Kasumi-1 (cell line): ENCODE measurements around the gene RASA2.
"Not testable (repeated sequence)": the region's sequence is repeated elsewhere in the genome, so short reads cannot be mapped to it uniquely, and the experiment has no call there.

ENCODE experiments used
- DNase-seq, 2 experiments: peaks; one replicate each; lab custom pipeline; 2025; lab: John Stamatoyannopoulos, UW

Gene RASA2

GRCh38 chr3:141536017-141536416 is 49.2 kb downstream of the RASA2 start:
- not testable (repeated sequence) for DNase-seq

GRCh38 chr3:141537856-141538255 is 51.0 kb downstream of the RASA2 start:
- DNase-seq: no peak

GRCh38 chr3:141538568-141539240 is 51.9 kb downstream of the RASA2 start:
- no peak for DNase-seq

GRCh38 chr3:141539431-141540187 is 52.8 kb downstream of the RASA2 start:
- no peak for DNase-seq

- DNase-seq: no peak
Observed at GRCh38 chr3:141540531-141540930, 53.7 kb downstream of the RASA2 start.

- no peak for DNase-seq
Observed at GRCh38 chr3:141542202-141542969, 55.6 kb downstream of the RASA2 start.

GRCh38 chr3:141542989-141543388 is 56.2 kb downstream of the RASA2 start:
- no peak for DNase-seq

- peak; percentile 7 to 19 for DNase-seq
Observed at GRCh38 chr3:141544697-141545096, 57.9 kb downstream of the RASA2 start.

GRCh38 chr3:141546081-141546480 is 59.3 kb downstream of the RASA2 start:
- no peak for DNase-seq

GRCh38 chr3:141546586-141546985 is 59.8 kb downstream of the RASA2 start:
- no peak for DNase-seq

GRCh38 chr3:141547791-141548190 is 61.0 kb downstream of the RASA2 start:
- DNase-seq: no peak

- no peak for DNase-seq
Observed at GRCh38 chr3:141550926-141551665, 64.3 kb downstream of the RASA2 start.

- DNase-seq: no peak
Observed at GRCh38 chr3:141552440-141552991, 65.7 kb downstream of the RASA2 start.

GRCh38 chr3:141553055-141553454 is 66.2 kb downstream of the RASA2 start:
- DNase-seq: no peak

- no peak for DNase-seq
Observed at GRCh38 chr3:141556034-141556433, 69.2 kb downstream of the RASA2 start.

GRCh38 chr3:141557961-141558706 is 71.3 kb downstream of the RASA2 start:
- peak; percentile 11 to 28 for DNase-seq

GRCh38 chr3:141561426-141562034 is 74.7 kb downstream of the RASA2 start:
- DNase-seq: peak; percentile 63 to 76

- no peak for DNase-seq
Observed at GRCh38 chr3:141564241-141564640, 77.4 kb downstream of the RASA2 start.

- DNase-seq: no peak
Observed at GRCh38 chr3:141570068-141570467, 83.2 kb downstream of the RASA2 start.
